GM19238 (cell line): ENCODE results near the gene TUBGCP5.
"Not testable (repeated sequence)": the region's sequence is repeated elsewhere in the genome, so short reads cannot be mapped to it uniquely, and the experiment has no call there.

ENCODE experiments used
- DNase-seq: peaks from one replicate; pipeline ENCODE4 v3.0.0; 2011; ENCODE audit warnings: low spot score; ENCODE audit not compliant: insufficient read length

Gene TUBGCP5

DNA sequence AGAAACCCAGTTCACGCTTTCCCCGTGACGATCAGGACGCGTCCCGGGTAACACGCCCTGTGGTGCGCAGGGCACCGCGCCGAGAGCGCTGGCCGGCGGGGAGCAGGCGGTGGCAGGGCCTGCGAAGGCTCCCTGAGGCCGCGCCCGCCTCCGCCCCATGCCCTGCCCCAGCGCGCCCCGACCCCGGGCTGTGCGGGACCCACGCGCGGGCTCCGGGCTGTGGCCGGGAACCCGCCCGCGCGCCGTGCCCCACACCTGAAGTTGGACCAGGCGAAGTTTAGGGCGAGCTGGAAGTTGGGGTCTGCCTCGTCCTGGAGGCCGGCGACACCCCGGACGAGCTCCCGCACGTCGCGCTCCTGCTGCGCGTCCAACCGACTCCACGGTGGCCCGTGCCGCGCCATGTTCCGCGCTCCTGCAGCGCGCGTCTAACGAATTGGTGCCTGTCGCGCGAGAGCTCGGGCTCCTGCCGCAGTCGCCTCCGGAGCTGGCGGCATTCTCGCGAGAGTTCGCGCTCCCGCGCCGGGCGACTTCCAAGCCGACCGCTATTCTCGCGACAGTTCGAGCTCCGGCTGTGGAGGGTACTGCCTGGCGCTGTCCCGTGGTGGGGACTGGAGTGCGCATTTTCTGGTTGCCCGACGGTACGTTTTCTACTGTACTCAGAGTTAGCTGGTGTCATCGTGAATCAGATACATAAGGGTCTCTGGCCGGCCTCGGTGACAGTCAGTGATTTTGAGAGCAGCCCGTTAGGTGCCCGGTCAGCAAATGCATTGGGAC lies at the start of gene TUBGCP5:
Gene TUBGCP5 (minus strand): TSS at position 427 of the 774 bp plus-strand sequence. CDS start 26 bp downstream, at position 401.
- DNase-seq: peak; percentile 95

DNA sequence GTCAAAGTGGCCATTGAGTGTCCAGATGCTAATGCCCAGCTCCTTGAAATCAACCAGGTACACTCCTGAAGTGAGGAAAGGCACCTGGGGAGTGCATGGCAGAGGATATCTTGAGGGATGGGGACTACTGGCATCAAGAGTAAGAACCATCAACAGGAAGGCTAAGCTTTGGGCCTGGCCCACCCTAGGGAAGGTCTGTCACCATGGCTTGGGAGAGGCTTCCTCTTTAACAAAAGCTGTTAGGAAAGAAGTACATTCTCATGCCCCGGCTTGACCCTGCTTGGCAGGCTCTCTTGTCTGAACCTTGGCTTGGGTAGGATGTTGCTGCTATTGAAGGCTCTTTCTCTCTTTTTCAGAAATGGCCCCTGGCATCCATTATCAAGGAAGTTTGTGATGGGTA lies 43.7 kb upstream of the TUBGCP5 start:
- DNase-seq: no peak

DNA sequence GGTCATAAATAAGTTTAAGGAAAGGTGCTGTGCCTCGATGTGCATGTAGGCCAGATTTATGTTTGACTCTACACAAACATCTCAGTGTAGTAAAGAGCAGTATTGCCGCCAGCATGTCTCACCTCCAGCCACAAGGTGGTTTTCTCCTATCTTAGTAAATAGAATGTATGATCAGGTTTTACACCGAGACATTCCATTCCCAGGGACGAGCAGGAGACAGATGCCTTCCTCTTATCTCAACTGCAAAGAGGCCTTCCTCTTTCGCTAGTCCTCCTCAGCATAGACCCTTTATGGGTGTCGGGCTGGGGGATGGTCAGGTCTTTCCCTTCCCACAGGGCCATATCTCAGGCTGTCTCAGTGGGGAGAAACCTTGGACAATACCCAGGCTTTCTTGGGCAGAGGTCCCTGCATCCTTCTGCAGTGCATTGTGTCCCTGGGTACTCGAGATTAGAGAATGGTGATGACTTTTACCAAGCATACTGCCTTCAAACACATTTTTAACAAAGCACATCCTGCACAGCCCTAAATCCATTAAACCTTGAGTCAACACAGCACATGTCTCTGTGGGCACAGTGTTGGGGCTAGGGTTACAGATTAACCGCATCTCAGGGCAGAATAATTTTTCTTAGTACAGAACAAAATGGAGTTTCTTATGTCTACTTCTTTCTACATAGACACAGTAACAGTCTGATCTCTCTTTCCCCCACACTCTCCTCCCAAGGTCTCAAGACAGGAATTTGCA lies 42.8 kb upstream of the TUBGCP5 start:
- DNase-seq: not testable (repeated sequence)

DNA sequence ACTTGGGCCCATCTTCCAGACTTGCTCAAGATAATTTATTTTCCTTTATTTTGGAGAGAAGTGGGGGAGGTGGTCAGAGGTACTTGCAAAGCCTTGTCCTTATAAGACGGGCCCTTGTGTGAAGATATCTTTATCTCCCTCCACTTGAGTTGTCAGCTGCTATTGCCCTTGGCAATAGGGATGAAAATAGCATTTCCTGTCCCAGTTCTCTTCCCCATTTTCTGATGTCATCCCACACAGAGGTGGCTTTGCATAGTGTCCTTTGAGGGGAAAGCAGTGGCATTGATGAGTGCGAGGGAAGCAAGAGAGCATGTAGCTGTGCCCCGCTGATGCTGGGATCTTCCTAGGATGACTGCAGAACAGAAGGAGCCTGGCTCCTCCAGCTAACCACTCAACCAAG lies 41.9 kb upstream of the TUBGCP5 start:
- DNase-seq: no peak

DNA sequence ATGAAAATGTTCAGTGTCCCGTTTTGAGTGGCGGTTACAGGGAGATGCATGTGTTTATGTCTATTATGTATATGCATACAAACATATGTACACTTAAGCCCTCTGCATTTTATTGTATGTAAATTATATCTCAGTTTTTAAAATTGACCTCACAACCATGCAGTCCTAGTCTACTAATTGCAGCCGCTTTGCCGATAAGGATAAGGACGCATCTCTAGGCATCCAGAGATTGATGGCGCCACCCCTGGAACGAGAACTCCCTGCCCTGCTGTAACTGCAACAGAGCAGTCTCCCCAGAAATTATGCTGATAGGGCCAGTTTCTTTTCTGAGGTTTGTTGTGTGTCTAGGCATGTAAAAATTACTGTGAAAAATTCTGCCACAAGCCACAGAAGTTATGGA lies 40.4 kb upstream of the TUBGCP5 start:
- no peak for DNase-seq

DNA sequence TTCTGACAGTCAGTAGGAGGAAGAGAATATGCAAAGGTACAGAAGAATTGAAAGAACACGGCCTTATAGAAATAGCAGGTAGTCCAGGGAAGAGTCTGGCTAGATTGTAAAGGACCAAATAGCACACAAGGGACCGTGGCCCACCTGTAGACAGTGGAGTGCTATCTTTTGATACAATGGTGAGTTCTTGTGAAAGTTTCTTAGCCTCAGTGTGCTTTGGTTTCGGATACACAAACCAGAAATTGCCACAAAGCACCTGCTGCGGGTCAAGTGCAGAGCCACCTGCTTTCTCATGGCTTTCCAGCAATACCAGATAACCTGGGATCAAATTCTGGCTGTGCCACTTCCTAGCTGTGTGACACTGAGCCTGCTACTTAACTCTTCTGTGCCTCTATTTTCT lies 36.6 kb upstream of the TUBGCP5 start:
- no peak for DNase-seq

- no peak for DNase-seq
Observed at GRCh38 chr15:23074684-23075083, 35.3 kb upstream of the TUBGCP5 start.

- no peak for DNase-seq
Observed at GRCh38 chr15:23073890-23074646, 34.7 kb upstream of the TUBGCP5 start.

DNA sequence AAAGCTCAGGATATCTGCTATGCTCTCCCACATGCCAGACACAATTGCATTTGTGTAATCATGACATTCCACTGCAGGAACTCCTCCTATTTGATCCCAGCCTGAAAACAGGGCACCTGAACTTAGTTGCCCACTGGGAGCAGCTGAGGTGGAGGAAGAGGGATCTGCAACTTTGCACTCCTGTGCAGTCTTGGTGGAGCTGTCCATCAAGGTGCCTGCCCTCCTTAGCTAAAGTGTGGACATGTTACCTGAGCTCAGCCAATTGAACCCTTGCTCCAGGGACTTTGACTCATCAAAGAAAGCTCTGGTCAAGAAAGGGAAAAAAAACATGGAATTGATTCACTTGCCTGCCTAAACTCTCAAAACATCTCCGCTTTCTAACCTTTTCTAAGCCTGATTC lies 33.3 kb upstream of the TUBGCP5 start:
- DNase-seq: no peak

DNA sequence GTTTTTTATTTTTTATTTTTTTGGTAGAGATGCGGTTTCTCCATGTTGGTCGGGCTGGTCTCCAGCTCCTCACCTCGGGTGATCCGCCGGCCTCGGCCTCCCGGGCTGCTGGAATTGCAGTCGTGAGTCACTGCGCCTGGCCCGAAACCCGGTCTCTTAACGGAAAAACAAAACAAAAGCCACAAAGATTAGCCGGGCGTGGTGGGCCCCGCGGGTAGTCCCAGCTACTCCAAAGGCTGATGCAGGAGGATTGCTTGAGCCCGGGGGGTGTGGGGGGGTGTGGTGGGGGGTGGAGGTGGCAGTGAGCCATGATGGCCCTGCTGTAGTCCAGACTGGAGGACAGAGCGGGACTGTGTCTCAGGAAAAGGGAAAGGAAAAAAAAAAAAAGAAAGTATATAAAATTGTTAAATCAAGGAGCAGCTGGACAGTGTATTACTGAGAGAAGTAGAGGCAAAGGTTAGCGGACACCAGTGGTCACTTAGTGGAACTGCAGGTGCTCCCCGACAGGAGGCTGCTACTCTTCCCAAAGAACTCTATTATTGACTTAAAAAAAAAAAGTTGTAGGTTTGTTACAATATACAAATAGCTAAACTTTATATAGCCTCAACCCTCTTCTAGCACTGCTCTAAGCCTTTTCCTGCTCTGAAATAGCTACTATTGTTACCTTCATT lies 30.3 kb upstream of the TUBGCP5 start:
- no peak for DNase-seq

DNA sequence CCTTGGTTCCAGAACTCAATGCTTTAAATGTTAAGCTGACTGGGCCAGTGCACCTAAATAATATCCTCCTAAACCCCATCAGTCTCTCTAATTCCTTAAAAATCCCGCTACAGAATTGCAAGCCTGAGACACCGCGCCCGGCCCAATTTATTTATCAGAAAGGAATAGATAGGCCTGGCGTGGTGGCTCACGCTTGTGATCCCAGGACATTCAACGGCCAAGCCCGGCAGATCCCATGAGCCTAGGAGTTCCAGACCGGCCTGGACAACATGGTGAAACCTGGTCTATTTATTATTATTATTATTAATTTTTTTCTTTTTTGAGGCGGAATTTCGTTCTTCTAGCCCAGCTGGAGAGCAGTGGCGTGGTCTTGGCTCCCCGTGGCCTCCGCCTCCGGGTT lies 28.0 kb upstream of the TUBGCP5 start:
- no peak for DNase-seq

- no peak for DNase-seq
Observed at GRCh38 chr15:23065836-23066235, 26.5 kb upstream of the TUBGCP5 start.

DNA sequence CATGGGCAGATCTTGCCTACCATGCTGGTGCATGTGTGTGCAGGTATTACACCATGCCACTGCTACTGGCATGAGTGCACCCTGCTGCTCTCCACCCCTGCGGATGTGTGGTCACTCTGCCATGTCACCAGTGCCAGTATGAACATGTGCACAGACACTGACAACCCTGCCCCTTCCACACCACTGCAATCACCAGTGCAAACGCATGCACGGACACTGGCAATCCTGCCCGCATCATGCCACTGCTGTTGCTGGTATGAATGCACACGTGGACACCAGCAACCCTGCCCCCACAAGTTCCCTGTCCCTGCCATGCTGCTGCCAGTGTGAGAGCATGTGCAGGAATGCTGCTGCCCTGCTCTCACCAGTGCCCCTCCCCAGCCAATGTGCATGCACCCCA lies 24.8 kb upstream of the TUBGCP5 start:
- no peak for DNase-seq

DNA sequence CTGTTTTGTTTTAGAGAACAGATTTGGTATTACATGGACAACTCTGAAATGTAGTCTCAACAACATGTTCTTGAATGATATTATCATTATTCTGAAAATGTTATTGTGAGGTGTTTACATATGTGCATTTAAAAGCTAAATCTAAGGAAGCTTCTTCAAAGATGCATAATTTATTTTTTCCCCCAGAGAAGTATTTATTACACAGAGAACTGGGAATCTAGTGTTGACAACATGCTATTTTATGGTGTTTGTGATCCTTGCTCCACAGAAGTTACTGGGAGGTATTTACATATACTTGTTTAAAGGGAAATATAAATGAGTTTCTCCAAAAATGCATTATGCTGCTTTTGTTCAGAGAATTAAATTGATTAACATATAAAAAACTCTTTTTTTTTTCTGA lies 18.3 kb upstream of the TUBGCP5 start:
- DNase-seq: no peak

- no peak for DNase-seq
Observed at GRCh38 chr15:23055316-23055715, 15.9 kb upstream of the TUBGCP5 start.

DNA sequence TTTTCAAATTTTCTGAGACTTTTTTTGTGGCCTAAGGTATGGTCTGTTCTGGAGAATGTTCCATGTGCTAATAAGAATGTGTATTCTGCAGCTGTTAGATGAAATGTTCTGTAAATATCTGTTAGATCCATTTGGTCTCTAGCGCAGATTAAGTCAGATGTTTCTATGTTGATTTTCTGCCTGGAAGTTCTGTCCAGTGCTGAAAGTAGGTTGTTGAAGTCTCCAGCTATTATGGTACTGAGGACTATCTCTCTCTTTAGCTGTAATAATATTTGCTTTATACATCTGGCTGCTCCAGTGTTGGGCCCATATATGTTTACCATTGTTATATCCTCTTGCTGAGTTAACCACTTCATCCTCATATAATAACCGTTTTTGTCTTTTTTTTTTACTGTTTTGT lies 13.2 kb upstream of the TUBGCP5 start:
- no peak for DNase-seq

DNA sequence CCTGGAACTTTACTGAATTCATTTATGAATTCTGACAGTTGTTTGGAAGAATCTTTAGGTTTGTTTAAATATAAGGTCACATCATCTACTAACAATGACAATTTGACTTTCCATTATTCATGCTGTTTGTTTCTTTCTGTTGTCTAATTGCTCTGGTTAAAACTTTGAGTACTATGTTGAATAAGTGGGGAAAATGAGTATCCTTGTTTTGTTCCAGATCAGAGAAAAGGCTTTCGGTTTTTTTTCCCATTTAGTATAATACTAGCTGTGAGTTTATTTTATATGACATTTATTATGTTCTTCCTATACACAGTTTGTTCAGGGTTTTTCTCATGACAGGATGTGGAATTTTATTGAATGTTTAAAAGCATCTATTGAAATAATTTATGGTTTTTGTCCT lies 11.3 kb upstream of the TUBGCP5 start:
- DNase-seq: no peak

- no peak for DNase-seq
Observed at GRCh38 chr15:23049984-23050628, 10.7 kb upstream of the TUBGCP5 start.

DNA sequence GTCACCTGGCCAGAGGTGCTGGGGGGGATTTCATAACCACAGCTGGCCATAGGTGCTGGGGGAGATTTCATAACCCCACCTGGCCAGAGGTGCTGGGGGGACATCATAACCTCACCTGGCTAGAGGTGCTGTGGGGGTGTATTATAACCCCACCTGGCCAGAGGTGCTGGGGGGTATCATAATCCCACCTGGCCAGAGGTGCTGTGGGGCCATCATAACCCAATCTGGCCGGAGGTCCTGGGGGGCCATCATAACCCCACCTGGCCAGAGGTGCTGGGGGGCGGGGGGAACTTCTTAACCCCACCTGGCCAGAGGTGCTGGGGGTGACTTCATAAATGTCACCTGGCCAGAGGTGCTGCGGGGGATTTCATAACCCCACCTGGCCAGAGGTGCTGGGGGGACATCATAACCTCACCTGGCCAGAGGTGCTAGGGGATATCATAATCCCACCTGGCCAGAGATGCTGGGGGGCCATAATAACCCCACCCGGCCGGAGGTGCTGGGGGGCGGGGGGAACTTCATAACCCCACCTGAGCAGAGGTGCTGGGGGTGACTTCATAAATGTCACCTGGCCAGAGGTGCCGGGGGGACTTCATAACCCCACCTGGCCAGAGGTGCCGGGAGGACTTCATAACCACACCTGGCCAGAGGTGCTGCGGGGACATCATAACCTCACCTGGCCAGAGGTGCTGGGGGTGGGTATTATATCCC lies 9.4 kb upstream of the TUBGCP5 start:
- not testable (repeated sequence) for DNase-seq

DNA sequence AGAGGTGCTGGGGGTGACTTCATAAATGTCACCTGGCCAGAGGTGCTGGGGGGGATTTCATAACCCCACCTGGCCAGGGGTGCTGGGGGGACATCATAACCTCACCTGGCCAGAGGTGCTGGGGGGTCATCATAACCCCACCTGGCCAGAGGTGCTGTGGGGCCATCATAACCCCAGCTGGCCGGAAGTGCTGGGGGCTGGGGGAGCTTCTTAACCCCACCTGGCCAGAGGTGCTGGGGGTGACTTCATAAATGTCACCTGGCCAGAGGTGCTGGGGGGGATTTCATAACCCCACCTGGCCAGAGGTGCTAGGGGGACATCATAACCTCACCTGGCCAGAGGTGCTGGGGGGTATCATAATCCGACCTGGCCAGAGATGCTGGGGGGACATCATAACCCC lies 4.6 kb upstream of the TUBGCP5 start:
- not testable (repeated sequence) for DNase-seq
